HG03108 (cell line): ENCODE measurements around the gene TRIML2.

Source experiments
- ATAC-seq: cut with Tn5 transposase; IDR thresholded peaks from one replicate; pipeline ENCODE4 v1.9.1; 2021; ENCODE audit warnings: moderate library complexity; ENCODE audit not compliant: unreplicated experiment

Gene TRIML2, protein sequence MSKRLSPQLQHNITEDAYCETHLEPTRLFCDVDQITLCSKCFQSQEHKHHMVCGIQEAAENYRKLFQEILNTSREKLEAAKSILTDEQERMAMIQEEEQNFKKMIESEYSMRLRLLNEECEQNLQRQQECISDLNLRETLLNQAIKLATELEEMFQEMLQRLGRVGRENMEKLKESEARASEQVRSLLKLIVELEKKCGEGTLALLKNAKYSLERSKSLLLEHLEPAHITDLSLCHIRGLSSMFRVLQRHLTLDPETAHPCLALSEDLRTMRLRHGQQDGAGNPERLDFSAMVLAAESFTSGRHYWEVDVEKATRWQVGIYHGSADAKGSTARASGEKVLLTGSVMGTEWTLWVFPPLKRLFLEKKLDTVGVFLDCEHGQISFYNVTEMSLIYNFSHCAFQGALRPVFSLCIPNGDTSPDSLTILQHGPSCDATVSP

GRCh38 chr4:188109157-188109755, at the start of gene TRIML2:
Gene TRIML2, minus strand, starts transcription at chr4:188109603. Its CDS starts 4,235 bp downstream, at chr4:188105368.
- no peak for ATAC-seq

DNA sequence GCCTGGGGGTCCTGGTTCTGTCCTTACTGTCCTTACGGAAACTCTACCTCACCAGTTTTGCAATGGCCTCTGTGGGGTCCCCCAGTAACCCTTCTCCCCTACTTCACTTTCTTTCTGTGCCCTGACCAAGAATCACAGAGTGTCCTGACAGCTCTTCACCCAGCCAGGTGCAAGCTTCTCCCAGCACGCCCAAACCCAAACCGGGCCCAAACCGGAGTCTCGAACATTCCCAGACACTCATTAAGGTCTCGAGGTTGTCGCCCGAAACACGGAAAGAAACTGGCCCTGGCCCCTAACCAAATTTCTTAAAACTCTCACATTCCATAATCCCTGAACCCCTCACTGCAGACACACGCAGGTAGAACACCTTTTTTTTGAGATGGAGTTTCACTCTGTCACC, 48.9 kb upstream of the TRIML2 start:
- no peak for ATAC-seq

GRCh38 chr4:188154668-188155405, 45.4 kb upstream of the TRIML2 start:
- ATAC-seq, result no peak

GRCh38 chr4:188147776-188148175, 38.4 kb upstream of the TRIML2 start:
- no peak for ATAC-seq

DNA sequence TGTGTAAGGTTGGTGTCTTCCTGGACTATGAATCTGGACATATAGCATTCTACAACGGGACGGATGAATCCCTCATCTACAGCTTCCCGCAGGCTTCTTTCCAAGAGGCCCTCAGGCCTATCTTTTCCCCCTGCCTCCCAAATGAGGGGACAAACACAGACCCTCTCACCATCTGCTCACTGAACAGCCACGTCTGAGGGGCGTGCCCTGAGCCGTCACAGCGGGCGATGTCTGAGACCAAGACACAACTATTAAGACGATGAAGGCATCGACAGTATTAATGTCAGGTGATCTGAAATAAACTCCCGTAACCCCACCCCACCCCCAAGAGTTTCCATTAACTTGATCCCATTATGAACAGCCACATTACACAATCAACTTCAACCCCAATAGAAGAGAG, 37.8 kb upstream of the TRIML2 start:
- no peak for ATAC-seq

DNA sequence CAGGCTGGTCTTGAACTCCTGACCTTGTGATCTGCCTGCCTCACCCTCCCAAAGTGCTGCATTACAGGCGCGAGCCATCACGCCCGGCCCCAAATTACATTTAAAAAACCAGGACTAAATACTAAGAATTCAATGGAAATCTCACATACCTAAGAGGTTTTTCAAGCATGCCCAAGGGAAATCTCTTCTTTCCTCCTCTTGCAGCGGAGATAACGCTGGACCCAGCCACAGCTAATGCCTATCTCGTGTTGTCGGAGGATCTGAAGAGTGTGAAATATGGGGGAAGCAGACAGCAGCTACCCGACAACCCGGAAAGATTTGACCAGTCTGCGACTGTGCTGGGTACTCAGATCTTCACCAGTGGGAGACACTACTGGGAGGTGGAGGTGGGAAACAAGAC, 37.2 kb upstream of the TRIML2 start:
- ATAC-seq, result no peak

DNA sequence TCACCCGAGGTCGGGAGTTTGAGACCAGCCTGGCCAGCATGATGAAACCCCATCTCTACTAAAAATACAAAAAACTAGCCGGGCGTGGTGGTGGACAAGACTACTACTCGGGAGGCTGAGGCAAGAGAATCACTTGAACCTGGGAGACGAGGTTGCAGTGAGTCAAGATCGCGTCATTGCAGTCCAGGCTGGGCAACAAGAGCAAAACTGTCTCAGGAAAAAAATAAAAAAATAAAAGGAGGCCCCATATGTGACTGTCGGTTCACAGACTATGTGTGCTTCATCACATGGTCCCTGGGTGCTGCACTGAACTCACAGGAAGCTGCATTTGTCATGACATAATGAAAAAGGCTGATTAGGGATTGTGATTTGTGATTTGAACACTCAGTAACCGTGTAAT, 36.2 kb upstream of the TRIML2 start:
- ATAC-seq, result no peak

GRCh38 chr4:188143731-188144130, 34.3 kb upstream of the TRIML2 start:
- no peak for ATAC-seq

DNA sequence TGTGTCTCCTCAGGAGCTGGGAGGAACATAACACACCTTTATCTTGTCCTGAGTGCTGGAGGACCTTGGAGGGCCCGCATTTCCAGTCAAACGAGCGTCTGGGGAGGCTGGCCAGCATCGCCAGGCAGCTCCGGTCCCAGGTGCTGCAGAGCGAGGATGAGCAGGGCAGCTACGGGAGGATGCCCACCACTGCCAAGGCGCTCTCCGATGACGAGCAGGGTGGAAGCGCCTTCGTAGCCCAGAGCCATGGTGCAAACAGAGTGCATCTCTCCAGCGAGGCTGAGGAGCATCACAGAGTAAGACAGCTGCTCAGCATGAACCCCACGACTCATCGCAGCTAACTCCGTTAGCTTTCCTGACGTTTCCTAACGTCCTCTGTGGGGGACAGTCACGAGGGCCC, 30.3 kb upstream of the TRIML2 start:
- no peak for ATAC-seq

- no peak for ATAC-seq
Observed at GRCh38 chr4:188139141-188139540, 29.7 kb upstream of the TRIML2 start, which contains the start of gene TRIML1. Gene TRIML1, plus strand, starts transcription at chr4:188139441. Its CDS starts 118 bp downstream, at chr4:188139559.

- no peak for ATAC-seq
Observed at GRCh38 chr4:188138227-188138626, 28.8 kb upstream of the TRIML2 start.

- ATAC-seq, result no peak
Observed at GRCh38 chr4:188132232-188132631, 22.8 kb upstream of the TRIML2 start.

GRCh38 chr4:188130355-188130754, 21.0 kb upstream of the TRIML2 start:
- no peak for ATAC-seq

- ATAC-seq, result no peak
Observed at GRCh38 chr4:188127214-188127874, 17.9 kb upstream of the TRIML2 start.

DNA sequence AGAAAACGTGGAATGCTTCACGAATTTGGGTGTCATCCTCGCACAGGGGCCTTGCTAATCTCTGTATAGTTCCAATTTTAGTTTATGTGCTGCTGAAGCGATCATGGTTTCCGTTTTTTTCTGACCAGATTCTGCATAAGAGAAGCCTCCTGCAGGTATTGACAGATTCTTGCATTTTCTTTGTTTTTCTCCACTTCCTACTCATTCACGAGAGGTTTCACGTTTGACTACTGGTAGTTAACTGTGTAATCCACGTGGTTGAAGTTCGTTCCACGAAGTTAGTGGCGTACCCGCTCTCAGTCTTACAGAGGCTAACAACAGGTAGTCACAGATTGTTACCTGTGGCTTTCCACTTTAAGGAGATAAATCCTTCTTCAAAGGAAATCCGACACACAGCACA, 12.1 kb upstream of the TRIML2 start:
- ATAC-seq, result no peak

GRCh38 chr4:188117631-188118324, 8.4 kb upstream of the TRIML2 start:
- ATAC-seq, result no peak

DNA sequence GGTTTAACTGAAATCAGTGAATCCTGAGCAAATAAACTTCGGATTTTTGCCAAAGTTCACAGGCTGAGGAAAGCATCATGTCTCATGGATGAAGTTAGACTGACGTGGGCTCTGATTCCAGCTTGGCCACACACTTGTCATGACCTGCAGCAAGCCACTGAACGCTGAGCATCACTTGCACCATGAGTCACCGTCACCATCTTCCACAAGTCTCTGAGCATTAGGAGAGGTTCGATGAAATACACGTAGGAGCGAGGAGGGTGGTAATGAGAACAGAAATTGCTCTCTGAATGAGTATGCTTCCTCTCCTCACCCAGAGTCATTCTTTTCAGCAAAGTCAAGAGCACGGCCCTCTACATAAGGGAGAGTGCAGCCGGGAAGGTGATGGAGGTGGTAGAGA, 3.8 kb upstream of the TRIML2 start:
- ATAC-seq, result no peak

GRCh38 chr4:188111955-188112354, 2.6 kb upstream of the TRIML2 start:
- no peak for ATAC-seq

GRCh38 chr4:188110741-188111471, 1.5 kb upstream of the TRIML2 start:
- ATAC-seq, result no peak

DNA sequence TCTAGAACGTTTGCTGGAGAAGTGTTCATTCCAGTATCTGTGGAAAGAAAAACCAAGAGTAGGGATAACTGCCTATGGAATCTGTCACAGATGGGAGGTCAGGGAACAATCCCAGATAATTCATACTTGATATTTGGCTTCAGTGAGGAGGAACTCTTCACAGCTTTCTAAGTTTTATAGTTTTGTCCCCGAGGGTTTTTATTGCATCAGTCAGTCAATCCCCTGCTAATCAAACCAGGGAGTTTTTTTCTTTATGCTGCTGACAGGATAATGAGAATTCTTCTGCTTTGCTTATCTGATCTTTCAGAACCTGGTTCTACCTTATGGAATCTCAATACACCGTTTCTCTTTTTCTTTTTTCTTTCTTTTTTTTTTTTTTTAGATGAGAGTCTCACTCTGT, 633 bp upstream of the TRIML2 start:
- ATAC-seq, result no peak
